Lower leg skin (tissue), 4 donors: ENCODE measurements around the gene TXNRD2. TPM values are rescaled to one million over a fixed set of nuclear protein-coding genes. Genes with fewer than 3 reads are reported as not detected.

Source experiments
- DNase-seq, 2 donors: peaks; one replicate each; pipeline ENCODE4 v3.0.0-alpha.2; 2019; ENCODE audit warnings: low spot score in 2 of 2
- H3K4me3 ChIP-seq: fragments of 200-600 bp; sonication (generic); 2 replicates; pipeline ENCODE4 v1.5.1; 2017; ENCODE audit warnings: mild to moderate bottlenecking, low read depth; ENCODE audit not compliant: poor library complexity, severe bottlenecking
- POLR2A ChIP-seq, 2 donors: fragments of 450-650 bp; IDR thresholded peaks; one replicate each; pipeline ENCODE4 v1.6.1; 2016 to 2017; ENCODE audit warnings: antibody characterized with exemption in 2 of 2, mild to moderate bottlenecking in 1 of 2, moderate library complexity in 1 of 2
- WGBS, 2 donors: methylation state at CpG; one replicate each; pipeline ENCODE4 v1.1.5; 2018; 5-methylcytosine and 5-hydroxymethylcytosine counted together
- intact Hi-C: fragments of 100-400 bp; cut with DNase I; formaldehyde crosslinking; loops from one replicate; pipeline ENCODE4 v1.15.0; 2023; ENCODE audit warnings: low total_unique reads
- total RNA-seq, 4 donors: library from RNA; depleted of rRNA; stranded (reverse); fragments of >200 nt; gene quantifications; one replicate each; pipeline ENCODE4 v1.1.0, GENCODE V29; 2016
- TF ChIP-seq, protein P1 (sequence below), 3 donors: fragments of 450-650 bp; IDR thresholded peaks; one replicate each; pipeline ENCODE4 v1.5.1; 2016; ENCODE audit warnings: antibody characterized with exemption in 3 of 3, mild to moderate bottlenecking in 3 of 3, moderate library complexity in 2 of 3

Gene TXNRD2
- total RNA-seq, 4 donors from 2014 or later, result 10.9 to 16.8 (median 15.2) TPM

DNA sequence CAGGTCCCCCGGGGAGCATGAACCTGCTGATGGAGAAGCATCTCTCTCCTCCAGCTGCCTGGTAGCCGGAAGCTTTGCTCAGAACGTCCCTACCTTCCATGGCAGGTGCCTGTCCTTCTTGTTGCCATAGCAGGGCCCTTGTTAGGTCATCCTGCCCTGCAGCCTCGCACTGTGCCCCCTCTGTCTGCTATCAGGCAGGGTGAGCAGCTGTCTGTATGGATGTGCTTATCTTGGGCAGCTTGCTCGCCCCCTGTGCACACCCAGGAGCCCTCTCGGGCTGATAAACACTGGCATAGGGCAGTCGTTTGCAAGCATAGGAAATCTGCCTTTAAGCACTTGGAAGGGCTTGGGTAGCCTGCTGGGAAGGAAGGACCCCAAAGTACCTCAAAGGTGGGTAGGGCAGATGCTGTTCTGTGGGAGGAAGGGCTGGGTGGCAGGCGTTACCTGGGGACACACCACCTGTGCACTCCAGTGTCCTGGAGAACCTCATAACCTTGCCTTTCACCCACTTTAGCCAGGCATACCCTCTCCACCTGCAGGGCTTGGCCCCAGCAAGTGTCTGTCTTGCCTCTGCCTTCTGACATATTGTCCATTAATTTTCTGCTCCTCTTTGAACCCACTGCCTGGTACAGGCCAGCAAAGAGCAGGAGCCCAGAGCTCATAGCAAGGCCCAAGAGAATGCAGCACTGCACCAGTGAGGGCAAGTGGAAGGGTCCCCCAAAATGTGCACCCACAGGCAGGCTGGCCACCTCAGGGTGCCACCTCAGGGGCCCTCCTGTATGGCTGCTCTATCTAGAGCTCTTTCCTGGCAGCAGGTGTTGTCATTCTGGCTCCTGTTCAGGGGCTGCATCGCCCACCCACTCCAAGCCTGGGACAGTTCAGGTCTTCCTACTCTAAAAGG, 8.0 kb downstream of the TXNRD2 start:
- 80 to 82% methylated on average over 9 of the region's 9 CpGs for WGBS, 2 donors
- TF ChIP-seq POLR2A (IDR thresholded peaks at IDR 0.05), result no peak
- TF ChIP-seq, protein P1, sequence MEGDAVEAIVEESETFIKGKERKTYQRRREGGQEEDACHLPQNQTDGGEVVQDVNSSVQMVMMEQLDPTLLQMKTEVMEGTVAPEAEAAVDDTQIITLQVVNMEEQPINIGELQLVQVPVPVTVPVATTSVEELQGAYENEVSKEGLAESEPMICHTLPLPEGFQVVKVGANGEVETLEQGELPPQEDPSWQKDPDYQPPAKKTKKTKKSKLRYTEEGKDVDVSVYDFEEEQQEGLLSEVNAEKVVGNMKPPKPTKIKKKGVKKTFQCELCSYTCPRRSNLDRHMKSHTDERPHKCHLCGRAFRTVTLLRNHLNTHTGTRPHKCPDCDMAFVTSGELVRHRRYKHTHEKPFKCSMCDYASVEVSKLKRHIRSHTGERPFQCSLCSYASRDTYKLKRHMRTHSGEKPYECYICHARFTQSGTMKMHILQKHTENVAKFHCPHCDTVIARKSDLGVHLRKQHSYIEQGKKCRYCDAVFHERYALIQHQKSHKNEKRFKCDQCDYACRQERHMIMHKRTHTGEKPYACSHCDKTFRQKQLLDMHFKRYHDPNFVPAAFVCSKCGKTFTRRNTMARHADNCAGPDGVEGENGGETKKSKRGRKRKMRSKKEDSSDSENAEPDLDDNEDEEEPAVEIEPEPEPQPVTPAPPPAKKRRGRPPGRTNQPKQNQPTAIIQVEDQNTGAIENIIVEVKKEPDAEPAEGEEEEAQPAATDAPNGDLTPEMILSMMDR (IDR thresholded peaks at IDR 0.05), result no peak
- no peak overlapping the region for H3K4me3 ChIP-seq
- intact Hi-C loops, result no loop called here
- DNase-seq, result no peak

DNA sequence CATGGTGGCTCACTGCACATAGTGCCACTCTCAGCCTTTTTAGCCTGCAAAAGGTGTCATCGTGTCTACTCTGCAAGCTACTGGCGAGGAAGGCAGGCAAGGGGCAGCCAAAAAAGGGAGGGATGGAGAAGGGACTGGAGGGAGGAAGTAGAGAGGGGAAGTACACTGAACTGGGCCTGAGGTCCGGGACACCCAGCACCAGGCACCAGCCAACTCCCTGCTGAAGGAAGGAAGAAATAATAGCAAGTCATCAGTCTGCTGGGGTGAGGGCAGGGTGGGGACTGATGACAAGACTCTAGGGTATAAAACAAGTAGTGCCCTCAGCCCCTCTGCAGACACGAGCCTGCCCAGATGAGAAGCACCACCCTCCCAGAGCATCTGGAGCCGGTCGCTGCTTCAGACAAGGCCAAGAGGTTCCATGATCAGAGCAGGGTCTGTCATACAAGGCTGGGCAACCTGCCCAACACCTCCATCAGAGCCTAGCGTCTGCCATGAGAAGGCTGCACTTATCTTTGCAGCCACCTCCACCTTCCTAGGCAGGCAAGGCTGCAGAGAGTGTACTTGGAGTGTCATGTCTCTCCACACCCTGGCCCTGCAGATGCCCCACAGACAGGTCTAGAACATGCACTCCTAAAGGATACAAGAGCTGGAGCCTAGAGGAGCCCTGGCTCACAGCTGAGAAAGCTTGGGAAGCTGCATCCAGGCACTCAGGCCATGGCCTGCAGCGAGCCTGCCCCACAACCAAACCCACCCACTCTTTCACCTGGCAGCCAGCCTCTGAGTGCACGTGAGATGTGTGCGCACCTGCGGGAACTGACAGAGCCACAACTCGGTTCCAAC, 9.0 kb downstream of the TXNRD2 start:
- WGBS, 2 donors, result 56 to 68% methylated on average over 12 of the region's 12 CpGs
- no peak overlapping the region for H3K4me3 ChIP-seq
- intact Hi-C loops, result no loop called here
- no peak for TF ChIP-seq POLR2A (IDR thresholded peaks at IDR 0.05)
- TF ChIP-seq, protein P1 (IDR thresholded peaks at IDR 0.05), result no peak
- peak in 1 of 2 donors; percentile 41 for DNase-seq

DNA sequence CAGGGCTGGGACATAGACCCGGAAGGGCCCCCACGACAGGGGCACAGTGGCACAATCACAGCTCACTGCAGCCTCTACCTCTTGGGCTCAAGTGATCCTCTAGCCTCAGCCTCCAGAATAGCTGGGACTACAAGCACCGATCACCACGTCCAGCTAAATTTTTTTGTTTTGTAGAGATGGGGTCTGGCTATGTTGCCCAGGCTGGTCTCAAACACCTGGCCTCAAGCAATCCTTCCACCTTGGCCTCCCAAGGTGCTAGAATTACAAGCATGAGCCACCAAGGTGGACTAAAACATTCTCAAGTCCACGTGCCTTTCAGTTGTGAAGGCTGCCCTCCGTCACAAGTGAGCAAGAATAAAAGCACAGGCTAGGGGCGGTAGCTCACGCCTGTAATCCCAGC, 10.1 kb downstream of the TXNRD2 start:
- intact Hi-C loops, result no loop called here
- WGBS, 2 donors, result 96% methylated on average over 8 of the region's 8 CpGs
- TF ChIP-seq POLR2A (IDR thresholded peaks at IDR 0.05), result no peak
- TF ChIP-seq, protein P1 (IDR thresholded peaks at IDR 0.05), result no peak
- no peak for DNase-seq
- H3K4me3 ChIP-seq, result no peak overlapping the region

DNA sequence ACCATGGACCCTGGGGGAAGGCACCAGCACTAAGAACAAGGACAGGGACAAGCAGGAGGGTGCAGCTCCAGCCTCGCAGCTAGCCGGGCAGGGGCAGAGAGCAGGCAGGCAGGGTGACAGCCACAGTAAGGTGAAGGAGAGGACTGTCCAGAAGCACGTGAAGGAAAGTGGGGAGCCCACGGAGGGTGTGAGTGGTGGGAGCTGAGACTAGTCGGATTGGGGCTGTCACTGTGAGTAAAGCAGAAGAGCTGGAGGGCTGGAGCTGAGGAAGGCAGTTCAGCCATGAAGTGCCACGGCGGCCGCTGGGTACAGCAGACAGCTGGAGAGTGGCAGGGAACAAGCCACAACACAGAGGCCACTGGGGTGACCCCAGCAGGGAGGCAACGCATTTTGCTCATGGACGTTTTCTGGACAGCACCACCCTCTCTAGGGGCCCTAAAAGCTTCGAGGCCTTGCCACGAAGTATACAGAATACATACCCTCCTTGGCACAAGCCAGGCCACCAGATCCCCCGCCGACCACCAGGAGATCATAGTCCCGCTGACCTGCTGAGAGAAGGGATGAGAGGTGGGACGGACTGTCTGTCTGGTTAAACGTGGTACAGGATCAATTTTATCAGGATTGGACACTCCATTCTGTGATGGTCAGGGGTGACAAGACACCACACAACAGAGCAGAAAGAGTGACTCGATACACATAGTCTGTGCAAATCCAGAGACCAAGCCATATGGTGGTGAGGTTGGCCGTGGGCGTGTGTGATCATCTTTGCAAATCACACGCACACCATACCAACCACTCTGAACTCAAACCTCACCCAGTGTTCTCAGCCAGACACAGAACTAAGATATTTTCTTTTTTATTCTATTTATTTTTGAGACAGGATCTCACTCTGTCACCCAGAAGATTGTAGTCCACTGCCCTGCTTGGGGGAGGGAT, 10.8 kb downstream of the TXNRD2 start:
- DNase-seq, result no peak
- no peak overlapping the region for H3K4me3 ChIP-seq
- 90 to 92% methylated on average over 21 of the region's 21 CpGs for WGBS, 2 donors
- intact Hi-C loops, result no loop called here
- TF ChIP-seq POLR2A (IDR thresholded peaks at IDR 0.05), result no peak
- TF ChIP-seq, protein P1 (IDR thresholded peaks at IDR 0.05), result no peak
